Right atrium auricular region (tissue), 2 donors: ENCODE results near the gene PUS7L. TPM values are rescaled to one million over a fixed set of nuclear protein-coding genes. Genes with fewer than 3 reads are reported as not detected.

Experiments used
- DNase-seq: peaks from one replicate; pipeline ENCODE4 v3.0.0-alpha.2; 2019; ENCODE audit warnings: low spot score
- H3K27ac ChIP-seq, 2 donors: fragments of 200-600 bp; sonication (generic); 1 replicate in 1 of 2; 2 replicates in 1 of 2; pipeline ENCODE4 v1.5.1; 2016 to 2019
- H3K27me3 ChIP-seq, 2 donors: fragments of 200-600 bp; sonication (generic); one replicate each; pipeline versions ENCODE4 v1.5.1 to v1.6.0; 2017 to 2019
- H3K36me3 ChIP-seq: fragments of 200-600 bp; sonication (generic); one replicate; pipeline ENCODE4 v1.5.1; 2016
- H3K4me1 ChIP-seq, 2 donors: fragments of 200-600 bp; sonication (generic); one replicate each; pipeline versions ENCODE4 v1.5.1 to v1.6.0; 2017 to 2019
- H3K4me3 ChIP-seq, 2 donors: fragments of 200-600 bp; sonication (generic); 1 replicate in 1 of 2; 2 replicates in 1 of 2; pipeline ENCODE4 v1.5.1; 2017 to 2019; ENCODE audit warnings: mild to moderate bottlenecking in 1 of 2, moderate library complexity in 1 of 2
- H3K9me3 ChIP-seq, 2 donors: fragments of 200-600 bp; sonication (generic); one replicate each; pipeline ENCODE4 v1.5.1; 2019
- CTCF ChIP-seq, 2 donors: fragments of 200-600 bp; sonication (generic); IDR thresholded peaks; one replicate each; pipeline ENCODE4 v1.5.1; 2019; ENCODE audit warnings: antibody characterized with exemption in 2 of 2
- total RNA-seq, 2 donors: library from RNA; depleted of rRNA; stranded (reverse); fragments of >200 nt; gene quantifications; one replicate each; pipeline ENCODE4 v1.1.0, GENCODE V29; 2016

PUS7L gene, protein sequence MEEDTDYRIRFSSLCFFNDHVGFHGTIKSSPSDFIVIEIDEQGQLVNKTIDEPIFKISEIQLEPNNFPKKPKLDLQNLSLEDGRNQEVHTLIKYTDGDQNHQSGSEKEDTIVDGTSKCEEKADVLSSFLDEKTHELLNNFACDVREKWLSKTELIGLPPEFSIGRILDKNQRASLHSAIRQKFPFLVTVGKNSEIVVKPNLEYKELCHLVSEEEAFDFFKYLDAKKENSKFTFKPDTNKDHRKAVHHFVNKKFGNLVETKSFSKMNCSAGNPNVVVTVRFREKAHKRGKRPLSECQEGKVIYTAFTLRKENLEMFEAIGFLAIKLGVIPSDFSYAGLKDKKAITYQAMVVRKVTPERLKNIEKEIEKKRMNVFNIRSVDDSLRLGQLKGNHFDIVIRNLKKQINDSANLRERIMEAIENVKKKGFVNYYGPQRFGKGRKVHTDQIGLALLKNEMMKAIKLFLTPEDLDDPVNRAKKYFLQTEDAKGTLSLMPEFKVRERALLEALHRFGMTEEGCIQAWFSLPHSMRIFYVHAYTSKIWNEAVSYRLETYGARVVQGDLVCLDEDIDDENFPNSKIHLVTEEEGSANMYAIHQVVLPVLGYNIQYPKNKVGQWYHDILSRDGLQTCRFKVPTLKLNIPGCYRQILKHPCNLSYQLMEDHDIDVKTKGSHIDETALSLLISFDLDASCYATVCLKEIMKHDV
- 1 to 10 TPM; 3.8 to 4.6 TPM for total RNA-seq

- Histone ChIP-seq H3K4me3 (peak within 1 kb of the TSS; percentile 68 to 82), H3K4me1 (peaks cover 0 to 21% of the 10 kb centered on the region in 2 donors), H3K36me3 (no peaks in the 10 kb centered on the region), H3K9me3 (no peaks in the 10 kb centered on the region), H3K27ac (peak within 1 kb of the TSS; percentile 72 to 82), H3K27me3 (no peaks in the 10 kb centered on the region)
- peak in 1 of 2 donors; percentile 55 for TF ChIP-seq CTCF (IDR thresholded peaks at IDR 0.05)
- peak; percentile 97 for DNase-seq
Observed at GRCh38 chr12:43758728-43759563, at the start of gene PUS7L, which contains the start of gene IRAK4. TSS of gene PUS7L (minus strand) at chr12:43758790. CDS start at chr12:43755245, 3,545 bp downstream. TSS of gene IRAK4 (plus strand) at chr12:43758951. CDS start at chr12:43768112, 9,161 bp downstream.

DNA sequence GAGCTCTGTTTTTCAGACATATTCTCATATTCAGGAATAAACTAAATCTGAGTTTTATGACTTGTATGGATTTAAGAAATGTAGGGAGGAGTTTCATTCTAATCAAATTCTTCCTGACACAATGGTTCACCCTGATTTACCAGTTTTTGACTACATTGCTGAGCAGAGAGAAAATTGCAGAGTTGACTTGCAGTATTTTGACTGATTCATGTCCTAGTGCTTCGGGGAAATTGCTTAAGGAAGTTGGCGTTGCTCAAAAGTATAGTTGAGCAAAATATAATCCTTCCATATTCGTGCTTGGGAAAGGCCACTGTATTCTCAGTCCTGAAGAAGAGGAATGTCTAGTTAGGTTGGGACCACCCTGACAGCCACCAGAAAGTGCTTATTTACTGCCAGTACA, 48.8 kb upstream of the PUS7L start:
- Histone ChIP-seq H3K27me3 (no peaks in the 10 kb centered on the region), H3K36me3 (no peaks in the 10 kb centered on the region), H3K27ac (peak overlapping the region in 1 of 2 donors; percentile 94), H3K4me3 (no peak overlapping the region), H3K9me3 (no peaks in the 10 kb centered on the region), H3K4me1 (peaks cover 0 to 33% of the 10 kb centered on the region in 2 donors)
- no peak for DNase-seq
- no peak for TF ChIP-seq CTCF (IDR thresholded peaks at IDR 0.05)

GRCh38 chr12:43806737-43807072, 48.1 kb upstream of the PUS7L start:
- H3K9me3 ChIP-seq = no peaks in the 10 kb centered on the region
- peak overlapping the region; percentile 95 to 98 for H3K4me3 ChIP-seq
- no peaks in the 10 kb centered on the region for H3K27me3 ChIP-seq
- peak overlapping the region; percentile 94 to 96 for H3K27ac ChIP-seq
- peaks cover 0 to 33% of the 10 kb centered on the region in 2 donors for H3K4me1 ChIP-seq
- DNase-seq = no peak
- H3K36me3 ChIP-seq = peaks cover 5% of the 10 kb centered on the region
- TF ChIP-seq CTCF (IDR thresholded peaks at IDR 0.05) = no peak

- no peaks in the 10 kb centered on the region for H3K27me3 ChIP-seq
- H3K27ac ChIP-seq = peak within 1 kb of the TSS; percentile 94 to 96
- peaks cover 11% of the 10 kb centered on the region for H3K36me3 ChIP-seq
- DNase-seq = peak; percentile 85
- peak in 1 of 2 donors; percentile 43 for TF ChIP-seq CTCF (IDR thresholded peaks at IDR 0.05)
- H3K9me3 ChIP-seq = no peaks in the 10 kb centered on the region
- H3K4me1 ChIP-seq = peaks cover 0 to 33% of the 10 kb centered on the region in 2 donors
- H3K4me3 ChIP-seq = peak within 1 kb of the TSS; percentile 95 to 98
Observed at GRCh38 chr12:43805860-43806736, 47.5 kb upstream of the PUS7L start, which contains the start of gene TWF1. TSS of gene TWF1 (minus strand) at chr12:43806317. CDS start at chr12:43806245, 72 bp downstream.
